Melanocyte of skin (primary cell): Measurements from ENCODE around the gene GRIFIN. TPM values are rescaled to one million over a fixed set of nuclear protein-coding genes. Genes with fewer than 3 reads are reported as not detected.

Source experiments
- total RNA-seq, 2 donors: library from RNA; depleted of rRNA; stranded (reverse); fragments of >200 nt; gene quantifications; 2 replicates each; pipeline ENCODE4 v1.2.3, GENCODE V29; 2012

The GRIFIN gene, protein sequence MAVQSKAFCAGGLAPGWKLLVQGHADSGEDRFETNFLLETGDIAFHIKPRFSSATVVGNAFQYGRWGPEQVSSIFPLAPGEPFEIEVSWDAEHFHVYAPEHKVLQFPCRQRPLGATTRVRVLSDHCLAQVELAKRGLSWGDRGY
- not detected for total RNA-seq

DNA sequence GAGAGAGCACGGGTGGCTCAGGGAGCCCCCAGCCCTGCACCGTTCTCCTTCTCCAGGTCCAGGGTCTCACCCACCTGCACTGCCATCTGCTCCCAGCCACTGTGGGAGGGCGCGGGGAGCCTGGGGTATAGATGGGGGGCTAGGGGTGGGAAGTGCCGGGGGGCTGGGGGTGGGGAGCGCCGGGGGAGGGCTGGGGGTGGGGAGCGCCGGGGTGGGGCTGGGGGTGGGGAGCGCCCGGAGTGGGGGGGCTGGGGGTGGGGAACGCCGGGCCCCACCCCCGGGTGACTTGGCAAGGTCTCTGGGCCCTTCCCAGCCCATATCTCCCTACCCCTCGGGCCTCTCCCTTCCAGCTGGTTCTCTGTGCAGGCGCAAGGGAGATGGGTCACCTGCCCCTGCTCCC, at the start of gene GRIFIN:
TSS of gene GRIFIN (minus strand) at position 101 of the 400 bp plus-strand sequence. CDS start at position 86, 15 bp downstream.

DNA sequence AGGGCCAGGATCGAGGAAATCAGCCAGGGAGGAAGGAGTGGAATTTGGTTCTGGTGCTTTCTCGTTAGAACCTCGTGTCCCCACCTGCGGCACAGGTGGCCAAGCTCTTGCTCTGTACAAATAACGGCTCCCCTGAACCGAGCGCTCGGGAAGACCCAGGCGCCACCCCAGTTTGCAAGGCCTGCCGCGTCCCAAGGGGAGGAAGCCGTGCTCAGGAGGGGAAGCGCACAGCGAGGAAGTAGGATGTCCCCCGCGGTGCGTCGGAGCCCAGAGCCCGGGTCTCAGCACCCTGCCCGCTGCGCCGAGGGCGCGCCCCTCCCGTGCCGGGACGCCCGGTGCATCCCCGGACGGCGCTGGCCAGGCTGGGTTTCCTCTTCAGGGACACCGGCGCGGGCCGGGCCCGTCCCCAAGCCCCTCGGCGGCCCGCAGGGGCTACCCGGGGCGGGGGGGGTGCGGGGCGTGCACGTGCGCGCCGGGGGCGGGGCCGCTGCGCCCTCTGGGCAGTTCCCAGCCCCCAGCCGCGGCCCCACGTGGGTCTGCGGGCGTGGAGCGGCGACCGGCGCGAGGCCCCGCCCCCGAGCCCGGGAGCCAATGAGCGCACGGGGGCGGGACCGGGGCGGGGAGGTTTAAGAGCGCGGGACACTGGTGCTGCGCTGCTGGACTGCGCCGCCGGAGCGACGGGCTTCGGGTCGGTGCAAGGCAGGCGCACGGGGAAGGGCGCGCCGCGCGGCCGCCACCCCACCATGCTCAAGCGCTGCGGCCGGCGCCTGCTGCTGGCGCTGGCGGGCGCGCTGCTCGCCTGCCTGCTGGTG, 43.1 kb upstream of the GRIFIN start, which contains the start of gene LFNG:
TSS of gene LFNG (plus strand) at position 656 of the 812 bp plus-strand sequence. CDS start at position 744, 88 bp downstream.

Other genes with a start within 250 kb of the GRIFIN start
- gene MAD1L1, start 243.5 kb downstream of the GRIFIN start, total RNA-seq, result 100 to 1,000 TPM; 157 to 227 TPM
- 10 to 100 TPM; 13.1 to 26.3 TPM for gene MRM2, start 234.2 kb downstream of the GRIFIN start, total RNA-seq
- gene NUDT1, start 234.2 kb downstream of the GRIFIN start, total RNA-seq, result 10 to 100 TPM; 23.7 to 31.6 TPM
- 10 to 100 TPM; 40.3 to 51.3 TPM for gene SNX8, start 162.0 kb downstream of the GRIFIN start, total RNA-seq
- 100 to 1,000 TPM; 138 to 198 TPM for gene EIF3B, start 121.6 kb downstream of the GRIFIN start, total RNA-seq
- 1 to 10 TPM; 2.4 to 3.7 TPM for gene CHST12, start 72.8 kb downstream of the GRIFIN start, total RNA-seq
- gene LFNG, start 43.4 kb upstream of the GRIFIN start, total RNA-seq, result 1 to 10 TPM; 5.0 to 5.2 TPM
- 10 to 100 TPM; 33.7 to 45.0 TPM for gene BRAT1, start 79.1 kb upstream of the GRIFIN start, total RNA-seq
- 10 to 100 TPM; 17.2 to 17.3 TPM for gene IQCE, start 82.6 kb upstream of the GRIFIN start, total RNA-seq
- 100 to 1,000 TPM; 162 to 199 TPM for gene TTYH3, start 155.6 kb upstream of the GRIFIN start, total RNA-seq
- gene AMZ1, start 211.8 kb upstream of the GRIFIN start, total RNA-seq, result 1 to 10 TPM in 1 of 2 donors, under 1 TPM in 1; 1.00 to 3.4 TPM